T-cell (primary cell): ENCODE data around the gene ITFG2. TPM values are rescaled to one million over a fixed set of nuclear protein-coding genes. Genes with fewer than 3 reads are reported as not detected.
A peak's percentile ranks its signal among the peaks of the same experiment; 100 is the strongest.

ENCODE experiments used
- ATAC-seq, 4 experiments: fragments of 200-7000 bp in 3 of 4; fragments of 150-1000 bp in 1 of 4; cut with Tn5 transposase; replicated peaks in 1 of 4; 1 replicate in 3 of 4; 2 replicates in 1 of 4; pipeline ENCODE4 v1.10.0; 2021; ENCODE audit warnings: moderate library complexity in 3 of 4, mild to moderate bottlenecking in 2 of 4, moderate number of reproducible peaks in 1 of 4
- CTCF ChIA-PET, 2 donors: fragments of 300-600 bp; sonication (Branson Sonifier 250); formaldehyde crosslinking; loops; one replicate each; lab custom pipeline; 2022; ENCODE audit warnings: antibody characterized with exemption in 2 of 2; lab: Charles Lee
- POLR2A ChIA-PET, 2 donors: fragments of 300-600 bp; sonication (Branson Sonifier 250); formaldehyde crosslinking; loops; one replicate each; lab custom pipeline; 2022; ENCODE audit warnings: antibody characterized with exemption in 2 of 2; lab: Charles Lee
- DNase-seq, 35 experiments: peaks; one replicate each; pipeline versions ENCODE4 v3.0.0 to v3.0.0-alpha.2; 2013 to 2023
- H3K27ac ChIP-seq: one replicate; pipeline ENCODE4 v1.5.1; 2013; ENCODE audit warnings: low read length
- H3K27me3 ChIP-seq, 2 experiments: replicated peaks in 1 of 2; 1 replicate in 1 of 2; 2 replicates in 1 of 2; pipeline versions ENCODE4 v1.6.1 to v1.7.0; 2013; ENCODE audit warnings: low read length in 1 of 2, mixed read lengths in 1 of 2; ENCODE audit not compliant: control insufficient read depth in 2 of 2, insufficient read depth in 2 of 2; ENCODE audit errors: extremely low read depth in 1 of 2
- H3K36me3 ChIP-seq, 2 donors: 1 replicate in 1 of 2; 2 replicates in 1 of 2; pipeline versions ENCODE4 v1.6.1 to v1.7.0; 2013; ENCODE audit warnings: low read length in 1 of 2; ENCODE audit not compliant: control insufficient read depth in 2 of 2, insufficient read depth in 1 of 2; ENCODE audit errors: extremely low read depth in 1 of 2
- H3K4me1 ChIP-seq, 2 experiments: 1 replicate in 1 of 2; 2 replicates in 1 of 2; pipeline versions ENCODE4 v1.6.1 to v1.7.0; 2013; ENCODE audit warnings: low read length in 2 of 2, mixed read lengths in 1 of 2; ENCODE audit not compliant: insufficient read depth in 2 of 2, control insufficient read depth in 1 of 2; ENCODE audit errors: extremely low read depth in 1 of 2
- H3K4me3 ChIP-seq, 2 donors: 1 replicate in 1 of 2; 2 replicates in 1 of 2; pipeline versions ENCODE4 v1.5.1 to v1.7.0; 2013; ENCODE audit warnings: mild to moderate bottlenecking in 2 of 2, low read length in 1 of 2, moderate library complexity in 1 of 2; ENCODE audit not compliant: control insufficient read depth in 1 of 2; ENCODE audit errors: extremely low read depth in 1 of 2
- H3K9me3 ChIP-seq: 2 replicates; pipeline ENCODE4 v1.7.0; 2013
- H3K27ac Mint-ChIP-seq, 2 donors: one replicate each; pipeline ENCODE4 v1.8.0; 2020 to 2021; ENCODE audit warnings: mild to moderate bottlenecking in 2 of 2, mixed read lengths in 2 of 2
- H3K27me3 Mint-ChIP-seq, 2 donors: one replicate each; pipeline ENCODE4 v1.8.0; 2021 to 2022; ENCODE audit warnings: mixed read lengths in 2 of 2
- H3K36me3 Mint-ChIP-seq: one replicate; pipeline ENCODE4 v1.8.0; 2021; ENCODE audit warnings: mixed read lengths
- H3K4me1 Mint-ChIP-seq, 3 donors: one replicate each; pipeline ENCODE4 v1.8.0; 2020 to 2022; ENCODE audit warnings: mixed read lengths in 3 of 3, mild to moderate bottlenecking in 1 of 3
- H3K4me3 Mint-ChIP-seq, 3 donors: one replicate each; pipeline ENCODE4 v1.8.0; 2020 to 2022; ENCODE audit warnings: mild to moderate bottlenecking in 3 of 3, mixed read lengths in 3 of 3, moderate library complexity in 3 of 3
- H3K9me3 Mint-ChIP-seq, 3 donors: one replicate each; pipeline ENCODE4 v1.8.0; 2020 to 2022; ENCODE audit warnings: mixed read lengths in 3 of 3
- WGBS: methylation state at CpG from one replicate; pipeline ENCODE4 v1.1.5; 2013; ENCODE audit warnings: missing lambda C conversion rate; ENCODE audit not compliant: insufficient coverage; 5-methylcytosine and 5-hydroxymethylcytosine counted together
- total RNA-seq, 35 experiments: library from RNA in 6 of 35; stranded (reverse) in 6 of 35; fragments of 120-200 nt in 1 of 35; gene quantifications; one replicate each; pipeline versions ENCODE4 v1.2.1 to v1.2.4 and lab custom pipeline; 2013 to 2026

ITFG2 gene
- total RNA-seq, 5 donors from 2014 or later (not counting 1 experiment from before 2014, with no cell fraction given) = 84.5 to 111 (median 93.4) TPM

- Histone ChIP-seq H3K36me3 (no peaks in the 10 kb centered on the region), H3K27ac (no peak overlapping the region), H3K4me3 (no peak overlapping the region), H3K4me1 (peaks cover 0 to 10% of the 10 kb centered on the region in 2 experiments), H3K9me3 (no peaks in the 10 kb centered on the region), H3K27me3 (peaks cover 2 to 30% of the 10 kb centered on the region in 2 experiments)
- Mint-ChIP-seq H3K36me3 (no peaks in the 10 kb centered on the region), H3K27me3 (peaks cover 7 to 11% of the 10 kb centered on the region in 2 donors), H3K27ac (no peak overlapping the region), H3K4me3 (no peak overlapping the region), H3K9me3 (no peaks in the 10 kb centered on the region), H3K4me1 (peaks cover 9 to 11% (median 10%) of the 10 kb centered on the region in 3 donors)
- no peak for ATAC-seq
- WGBS = 86% methylated on average over 1 of the region's 4 CpGs
- ChIA-PET CTCF (interaction anchor here in 1 of 2 donors (1.4 kb wide), 1 partner anchor 52 kb away, joined by 3 read pairs; no protein-coding TSS in a partner anchor), POLR2A (no interaction called here)
- no peak for DNase-seq
Measured at GRCh38 chr12:2779281-2779680, 33.2 kb upstream of the ITFG2 start.

GRCh38 chr12:2783936-2784600 lies 28.4 kb upstream of the ITFG2 start:
- CTCF ChIA-PET = interaction anchor here (0.7 to 2.2 kb wide), 10 partner anchors 10 to 103 kb away, joined by 3 to 12 read pairs (median 4); partner anchors contain the start of gene FKBP4 (in 1 of the 2)
- H3K27ac ChIP-seq = no peak overlapping the region

DNA sequence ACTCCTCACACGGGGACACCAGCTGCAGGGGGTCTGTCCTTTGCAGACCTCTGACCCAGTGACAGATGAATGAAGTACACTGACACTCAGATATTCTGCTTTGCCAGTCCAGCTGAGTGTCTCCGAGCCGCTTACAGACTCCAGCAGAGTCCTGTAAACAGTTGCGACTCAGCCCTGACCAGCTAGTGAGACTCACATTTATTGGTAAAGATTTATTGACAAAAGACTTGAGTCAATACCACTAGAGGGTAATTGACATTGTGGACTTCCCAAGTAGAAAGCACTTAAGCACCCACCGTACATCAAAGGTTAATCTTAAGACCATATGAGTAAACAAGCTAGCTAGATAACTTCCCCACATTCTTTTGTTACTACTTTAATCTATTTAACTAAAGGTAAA lies 27.5 kb upstream of the ITFG2 start:
- no peak overlapping the region for H3K27ac ChIP-seq
- no peak overlapping the region for H3K4me3 Mint-ChIP-seq
- peaks cover 0 to 10% of the 10 kb centered on the region in 2 experiments for H3K4me1 ChIP-seq
- ATAC-seq (no peak), DNase-seq (no peak)
- 93% methylated on average over 3 of the region's 5 CpGs for whole genome bisulfite sequencing
- POLR2A ChIA-PET = interaction anchor here in 1 of 2 donors (0.7 kb wide), 1 partner anchor 13 kb away, joined by 3 read pairs; no protein-coding TSS in a partner anchor
- H3K27me3 Mint-ChIP-seq = peaks cover 10 to 15% of the 10 kb centered on the region in 2 donors
- CTCF ChIA-PET = interaction anchor here (1.1 to 2.2 kb wide), 4 partner anchors 9 to 102 kb away, joined by 3 to 9 read pairs (median 3); partner anchors contain the start of gene FKBP4 (in 1 of the 2)
- H3K27ac Mint-ChIP-seq = no peak overlapping the region
- H3K4me3 ChIP-seq = no peak overlapping the region
- no peaks in the 10 kb centered on the region for H3K36me3 ChIP-seq
- no peaks in the 10 kb centered on the region for H3K9me3 ChIP-seq
- H3K27me3 ChIP-seq = peaks cover 2 to 23% of the 10 kb centered on the region in 2 experiments
- H3K4me1 Mint-ChIP-seq = peaks cover 12 to 13% (median 12%) of the 10 kb centered on the region in 3 donors
- no peaks in the 10 kb centered on the region for H3K9me3 Mint-ChIP-seq
- no peaks in the 10 kb centered on the region for H3K36me3 Mint-ChIP-seq

More at GRCh38 chr12:2783936-2784600, 28.4 kb upstream of the ITFG2 start:
- Mint-ChIP-seq H3K27me3 (peaks cover 10 to 15% of the 10 kb centered on the region in 2 donors), H3K9me3 (no peaks in the 10 kb centered on the region), H3K27ac (no peak overlapping the region), H3K4me1 (peaks cover 12 to 13% (median 12%) of the 10 kb centered on the region in 3 donors), H3K4me3 (peak overlapping the region; percentile 72 to 77 (median 75)), H3K36me3 (no peaks in the 10 kb centered on the region)
- H3K36me3 ChIP-seq = no peaks in the 10 kb centered on the region
- 9% methylated on average over 14 of the region's 25 CpGs for WGBS
- DNase-seq = peak in 25 of 35 experiments; percentile 6 to 71 (median 30)
- H3K4me3 ChIP-seq = peak overlapping the region; percentile 22 to 44
- POLR2A ChIA-PET = no interaction called here
- peak; percentile 82 to 93 (median 88) for ATAC-seq
- H3K9me3 ChIP-seq = no peaks in the 10 kb centered on the region
- peaks cover 0 to 10% of the 10 kb centered on the region in 2 experiments for H3K4me1 ChIP-seq
- H3K27me3 ChIP-seq = peaks cover 2 to 23% of the 10 kb centered on the region in 2 experiments

GRCh38 chr12:2791089-2791488 lies 21.4 kb upstream of the ITFG2 start:
- Histone ChIP-seq H3K9me3 (no peaks in the 10 kb centered on the region), H3K36me3 (no peaks in the 10 kb centered on the region), H3K27ac (no peak overlapping the region), H3K27me3 (no peaks in the 10 kb centered on the region), H3K4me1 (peaks cover 2 to 12% of the 10 kb centered on the region in 2 experiments), H3K4me3 (no peak overlapping the region)
- Mint-ChIP-seq H3K36me3 (no peaks in the 10 kb centered on the region), H3K4me1 (peaks cover 1 to 8% (median 3%) of the 10 kb centered on the region in 3 donors), H3K27ac (no peak overlapping the region), H3K9me3 (no peaks in the 10 kb centered on the region), H3K27me3 (no peaks in the 10 kb centered on the region), H3K4me3 (no peak overlapping the region)
- ChIA-PET CTCF (no interaction called here), POLR2A (no interaction called here)
- DNase-seq (no peak), ATAC-seq (no peak)
- WGBS = 83% methylated on average over 1 of the region's 6 CpGs

DNA sequence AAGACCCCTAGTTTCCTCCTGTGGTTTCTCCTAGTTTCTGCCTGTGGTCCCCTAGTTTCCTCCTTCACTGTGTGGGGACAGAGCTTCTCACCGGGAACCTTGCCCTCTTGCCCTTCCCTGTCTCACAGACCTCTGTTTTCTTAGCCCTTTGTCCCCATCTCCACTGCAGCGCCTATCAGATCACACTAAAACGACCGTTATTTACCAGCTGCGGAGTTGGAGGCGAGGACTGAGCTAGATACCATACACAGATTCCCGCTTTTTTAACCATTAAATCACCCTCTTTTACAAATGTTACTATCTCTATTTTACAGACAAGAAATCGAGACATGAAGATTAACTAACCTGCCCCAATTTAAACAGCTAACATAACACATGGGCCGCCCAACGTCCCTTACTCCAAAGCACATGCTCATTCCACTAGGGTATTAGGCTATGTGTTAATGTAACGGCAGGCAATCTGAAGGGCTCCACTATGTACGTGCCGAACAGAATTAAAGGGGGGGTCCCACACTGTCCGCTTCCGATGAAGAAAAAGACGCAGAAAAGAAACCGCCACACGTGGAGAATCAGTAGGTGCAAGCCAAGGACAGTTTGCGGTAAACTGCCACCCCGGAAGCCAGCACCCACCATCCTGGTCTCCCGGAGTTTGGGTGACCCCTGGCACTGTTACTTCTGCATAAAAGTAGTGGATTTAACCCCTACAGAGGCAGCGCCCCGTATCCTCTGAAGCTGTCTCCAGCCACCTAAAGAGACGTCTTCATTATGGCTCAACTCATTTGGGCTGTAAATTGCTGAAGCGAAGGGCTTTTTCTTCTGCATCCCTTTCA lies 19.6 kb upstream of the ITFG2 start:
- WGBS = 78% methylated on average over 16 of the region's 25 CpGs
- no peak for ATAC-seq
- no peaks in the 10 kb centered on the region for H3K9me3 ChIP-seq
- POLR2A ChIA-PET = no interaction called here
- peak overlapping the region; percentile 76 to 83 (median 82) for H3K4me3 Mint-ChIP-seq
- no peaks in the 10 kb centered on the region for H3K9me3 Mint-ChIP-seq
- H3K36me3 Mint-ChIP-seq = peaks cover 4% of the 10 kb centered on the region
- no peak overlapping the region for H3K4me3 ChIP-seq
- H3K36me3 ChIP-seq = peaks cover 4 to 5% of the 10 kb centered on the region in 2 donors
- peaks cover 18 to 24% (median 18%) of the 10 kb centered on the region in 3 donors for H3K4me1 Mint-ChIP-seq
- H3K4me1 ChIP-seq = peaks cover 4 to 28% of the 10 kb centered on the region in 2 experiments
- peak overlapping the region in 1 of 2 donors; percentile 2 for H3K27ac Mint-ChIP-seq
- no peaks in the 10 kb centered on the region for H3K27me3 ChIP-seq
- CTCF ChIA-PET = interaction anchor here in 1 of 2 donors (0.6 to 0.9 kb wide), 2 partner anchors 101 to 110 kb away, joined by 3 to 4 read pairs; no protein-coding TSS in a partner anchor
- DNase-seq = no peak
- H3K27me3 Mint-ChIP-seq = no peaks in the 10 kb centered on the region
- H3K27ac ChIP-seq = no peak overlapping the region

- Mint-ChIP-seq H3K4me3 (peak overlapping the region; percentile 76 to 83 (median 82)), H3K36me3 (peaks cover 7% of the 10 kb centered on the region), H3K27me3 (no peaks in the 10 kb centered on the region), H3K4me1 (peaks cover 18 to 28% (median 22%) of the 10 kb centered on the region in 3 donors), H3K27ac (no peak overlapping the region), H3K9me3 (no peaks in the 10 kb centered on the region)
- DNase-seq (no peak), ATAC-seq (no peak)
- H3K9me3 ChIP-seq = no peaks in the 10 kb centered on the region
- no peak overlapping the region for H3K27ac ChIP-seq
- peaks cover 4 to 12% of the 10 kb centered on the region in 2 donors for H3K36me3 ChIP-seq
- ChIA-PET CTCF (interaction anchor here in 1 of 2 donors (0.9 kb wide), 1 partner anchor 110 kb away, joined by 3 read pairs; no protein-coding TSS in a partner anchor), POLR2A (no interaction called here)
- no peaks in the 10 kb centered on the region for H3K27me3 ChIP-seq
- no peak overlapping the region for H3K4me3 ChIP-seq
- WGBS = 99% methylated on average over 12 of the region's 21 CpGs
- H3K4me1 ChIP-seq = peaks cover 4 to 29% of the 10 kb centered on the region in 2 experiments
Measured at GRCh38 chr12:2793561-2793960, 18.9 kb upstream of the ITFG2 start.
